HG02571 (cell line): ENCODE measurements around the gene HCN3.
"Not testable (repeated sequence)": the region's sequence is repeated elsewhere in the genome, so short reads cannot be mapped to it uniquely, and the experiment has no call there.

Source experiments
- ATAC-seq: cut with Tn5 transposase; IDR thresholded peaks from one replicate; pipeline ENCODE4 v1.9.1; 2021; ENCODE audit warnings: mild to moderate bottlenecking, moderate library complexity; ENCODE audit not compliant: unreplicated experiment

HCN3 gene

GRCh38 chr1:155328856-155329255 is 51.6 kb downstream of the HCN3 start:
- ATAC-seq = not testable (repeated sequence)

- ATAC-seq = no peak
Measured at GRCh38 chr1:155329980-155330598, 52.8 kb downstream of the HCN3 start.

- ATAC-seq = no peak
Measured at GRCh38 chr1:155334962-155335361, 57.7 kb downstream of the HCN3 start.
